SK-N-SH (cell line): ENCODE results near the gene TMTC2. TPM values are rescaled to one million over a fixed set of nuclear protein-coding genes. Genes with fewer than 3 reads are reported as not detected.

Experiments used
- CTCF ChIA-PET: fragments of 300-600, 350-600 bp; formaldehyde crosslinking; extraction: SDS; loops from one replicate; lab custom pipeline; 2021; lab: Yijun Ruan, JAX
- POLR2A ChIA-PET: fragments of 350-600 bp; sonication (Branson Sonifier 250); formaldehyde crosslinking; extraction: SDS; loops from one replicate; lab custom pipeline; 2020; ENCODE audit warnings: antibody characterized with exemption, inconsistent platforms; lab: Yijun Ruan, JAX
- DNase-seq: peaks from one replicate; pipeline ENCODE4 v3.0.0; 2012
- H2AFZ ChIP-seq: fragments of 200-600 bp; sonication (generic); 2 replicates; pipeline ENCODE4 v1.8.1; 2016; ENCODE audit warnings: antibody characterized with exemption, mild to moderate bottlenecking, low read depth
- H3F3A ChIP-seq: fragments of 200-600 bp; sonication (generic); replicated peaks from 2 replicates; pipeline ENCODE3; 2016; ENCODE audit warnings: antibody characterized with exemption, mild to moderate bottlenecking; ENCODE audit not compliant: insufficient read depth
- H3K27ac ChIP-seq, 2 experiments: fragments of 200-500 bp in 1 of 2; fragments of 200-600 bp in 1 of 2; sonication (Bioruptor generic) in 1 of 2; sonication (generic), shearing (Covaris generic) in 1 of 2; 2 replicates each; pipeline versions ENCODE4 v1.5.1 to v1.6.1; 2014 to 2016; ENCODE audit warnings: low read depth in 2 of 2, inconsistent platforms in 1 of 2, low read length in 1 of 2, mild to moderate bottlenecking in 1 of 2, mixed read lengths in 1 of 2
- H3K27me3 ChIP-seq: fragments of 200-600 bp; sonication (generic), shearing (Covaris generic); 2 replicates; pipeline ENCODE4 v1.6.1; 2016; ENCODE audit warnings: mixed run types; ENCODE audit not compliant: insufficient read depth
- H3K36me3 ChIP-seq, 2 experiments: fragments of 200-500 bp in 1 of 2; fragments of 200-600 bp in 1 of 2; sonication (Bioruptor generic) in 1 of 2; sonication (generic) in 1 of 2; replicated peaks in 1 of 2; 2 replicates each; pipeline versions ENCODE3 to v1.5.1; 2014 to 2016; ENCODE audit warnings: low read length in 1 of 2, mild to moderate bottlenecking in 1 of 2; ENCODE audit not compliant: insufficient read depth in 2 of 2, control insufficient read depth in 1 of 2
- H3K4me1 ChIP-seq, 2 experiments: fragments of 200-500 bp in 1 of 2; fragments of 200-600 bp in 1 of 2; sonication (Bioruptor generic) in 1 of 2; sonication (generic), shearing (Covaris generic) in 1 of 2; 2 replicates each; pipeline versions ENCODE4 v1.5.1 to v1.6.1; 2014 to 2016; ENCODE audit warnings: low read depth in 1 of 2, low read length in 1 of 2, mixed run types in 1 of 2; ENCODE audit not compliant: insufficient read depth in 2 of 2, control insufficient read depth in 1 of 2
- H3K4me2 ChIP-seq: fragments of 200-600 bp; sonication (generic), shearing (Covaris generic); 2 replicates; pipeline ENCODE4 v1.6.1; 2017; ENCODE audit warnings: mixed run types
- H3K4me3 ChIP-seq, 2 experiments: fragments of 200-500 bp in 1 of 2; fragments of 200-600 bp in 1 of 2; sonication (Bioruptor generic) in 1 of 2; sonication (generic), shearing (Covaris generic) in 1 of 2; 2 replicates each; pipeline versions ENCODE4 v1.5.1 to v1.8.1; 2014 to 2016; ENCODE audit warnings: low read depth in 2 of 2, inconsistent platforms in 1 of 2, low read length in 1 of 2, mild to moderate bottlenecking in 1 of 2, mixed read lengths in 1 of 2, moderate library complexity in 1 of 2
- H3K79me2 ChIP-seq: fragments of 200-600 bp; sonication (generic); 2 replicates; pipeline ENCODE4 v1.8.1; 2017; ENCODE audit warnings: mild to moderate bottlenecking; ENCODE audit not compliant: insufficient read depth
- H3K9ac ChIP-seq: fragments of 200-600 bp; sonication (generic); 2 replicates; pipeline ENCODE4 v1.6.1; 2017; ENCODE audit warnings: mixed run types
- H3K9me2 ChIP-seq: fragments of 200-600 bp; sonication (generic); 2 replicates; pipeline ENCODE4 v1.6.1; 2017; ENCODE audit warnings: mixed run types
- H3K9me3 ChIP-seq: fragments of 200-600 bp; sonication (generic); 2 replicates; pipeline ENCODE4 v1.6.1; 2017; ENCODE audit warnings: mixed run types, mild to moderate bottlenecking, moderate library complexity
- H4K20me1 ChIP-seq: fragments of 200-600 bp; sonication (generic); 2 replicates; pipeline ENCODE4 v1.6.1; 2017; ENCODE audit warnings: mild to moderate bottlenecking, mixed run types; ENCODE audit not compliant: insufficient read depth
- CTCF ChIP-seq: fragments of 200-600 bp; sonication (generic); IDR thresholded peaks from 2 replicates; pipeline ENCODE4 v1.6.1; 2017; ENCODE audit warnings: antibody characterized with exemption, mild to moderate bottlenecking, moderate library complexity
- EP300 ChIP-seq, 2 experiments: IDR thresholded peaks; 2 replicates each; pipeline versions ENCODE4 v1.4.0 to v1.6.1; 2012; ENCODE audit warnings: borderline replicate concordance in 1 of 2, low read depth in 1 of 2, low read length in 1 of 2
- FOSL2 ChIP-seq: IDR thresholded peaks from 2 replicates; pipeline ENCODE4 v1.4.0; 2012; ENCODE audit warnings: low read depth, mild to moderate bottlenecking, moderate library complexity, borderline replicate concordance
- FOXJ3 ChIP-seq: sonication (generic); formaldehyde crosslinking; IDR thresholded peaks from 2 replicates; pipeline ENCODE4 v1.5.1; 2020; ENCODE audit warnings: mild to moderate bottlenecking, missing genetic modification reagents
- GABPA ChIP-seq: IDR thresholded peaks from 2 replicates; pipeline ENCODE4 v1.4.0; 2012; ENCODE audit warnings: low read depth, mild to moderate bottlenecking
- JUND ChIP-seq: IDR thresholded peaks from 2 replicates; pipeline ENCODE4 v1.4.0; 2012
- MAX ChIP-seq: IDR thresholded peaks from 2 replicates; pipeline ENCODE4 v1.4.0; 2012; ENCODE audit warnings: low read depth
- NRF1 ChIP-seq: IDR thresholded peaks from 2 replicates; pipeline ENCODE4 v1.6.1; 2012; ENCODE audit warnings: low read depth, mild to moderate bottlenecking, low read length
- POLR2AphosphoS5 ChIP-seq: IDR thresholded peaks from 2 replicates; pipeline ENCODE4 v1.6.1; 2012; ENCODE audit warnings: low read depth, low read length
- RAD21 ChIP-seq: IDR thresholded peaks from 2 replicates; pipeline ENCODE4 v1.6.1; 2012; ENCODE audit warnings: mild to moderate bottlenecking, low read length
- SMC3 ChIP-seq: IDR thresholded peaks from 2 replicates; pipeline ENCODE4 v1.6.1; 2012; ENCODE audit warnings: low read depth, low read length, improper control_type of control experiment
- TEAD4 ChIP-seq: IDR thresholded peaks from 2 replicates; pipeline ENCODE4 v1.4.0; 2012; ENCODE audit warnings: mild to moderate bottlenecking, borderline replicate concordance; ENCODE audit not compliant: insufficient read depth
- USF1 ChIP-seq: IDR thresholded peaks from 2 replicates; pipeline ENCODE4 v1.4.0; 2012; ENCODE audit warnings: low read depth, borderline replicate concordance
- WGBS: methylation state at CpG from one replicate; pipeline ENCODE4 v1.1.6; 2017; ENCODE audit warnings: low lambda C conversion rate; 5-methylcytosine and 5-hydroxymethylcytosine counted together
- polyA plus RNA-seq, 3 experiments: library from polyadenylated mRNA; depleted of rRNA; stranded (reverse); fragments of >200 nt; gene quantifications; 2 replicates each; pipeline ENCODE4 v1.2.3, GENCODE V29; 2012
- TF ChIP-seq, protein P1 (sequence below): IDR thresholded peaks from 2 replicates; pipeline ENCODE4 v1.4.0; 2012; ENCODE audit warnings: low read depth, borderline replicate concordance

TMTC2 gene
- polyA plus RNA-seq, 1 of the 3 experiments (the other 2 are of a cell fraction) = 4.1 TPM

GRCh38 chr12:82757656-82758055 is 71.0 kb downstream of the TMTC2 start:
- 87% methylated on average over 1 of the region's 1 CpG for WGBS
- CTCF ChIA-PET = interaction anchor here (0.6 to 3.5 kb wide), 7 partner anchors 12 to 384 kb away, joined by 3 to 31 read pairs (median 4); partner anchors contain the start of gene TMTC2

More at GRCh38 chr12:82757656-82758055, 71.0 kb downstream of the TMTC2 start:
- Histone ChIP-seq H3K27ac (no peak overlapping the region), H3K79me2 (no peaks in the 10 kb centered on the region), H3K27me3 (no peaks in the 10 kb centered on the region), H3F3A (no peaks in the 10 kb centered on the region), H2AFZ (no peak overlapping the region), H3K4me1 (peaks cover 0 to 11% of the 10 kb centered on the region in 2 experiments; a peak in 3 of 4 replicates), H3K4me3 (no peak overlapping the region), H3K9me3 (no peaks in the 10 kb centered on the region), H3K9ac (no peak overlapping the region), H4K20me1 (no peaks in the 10 kb centered on the region), H3K9me2 (no peaks in the 10 kb centered on the region), H3K36me3 (no peaks in the 10 kb centered on the region), H3K4me2 (no peak overlapping the region)
- POLR2A ChIA-PET = no interaction called here
- no peak for TF ChIP-seq GABPA
- TF ChIP-seq NRF1 = no peak
- TF ChIP-seq, protein P1, sequence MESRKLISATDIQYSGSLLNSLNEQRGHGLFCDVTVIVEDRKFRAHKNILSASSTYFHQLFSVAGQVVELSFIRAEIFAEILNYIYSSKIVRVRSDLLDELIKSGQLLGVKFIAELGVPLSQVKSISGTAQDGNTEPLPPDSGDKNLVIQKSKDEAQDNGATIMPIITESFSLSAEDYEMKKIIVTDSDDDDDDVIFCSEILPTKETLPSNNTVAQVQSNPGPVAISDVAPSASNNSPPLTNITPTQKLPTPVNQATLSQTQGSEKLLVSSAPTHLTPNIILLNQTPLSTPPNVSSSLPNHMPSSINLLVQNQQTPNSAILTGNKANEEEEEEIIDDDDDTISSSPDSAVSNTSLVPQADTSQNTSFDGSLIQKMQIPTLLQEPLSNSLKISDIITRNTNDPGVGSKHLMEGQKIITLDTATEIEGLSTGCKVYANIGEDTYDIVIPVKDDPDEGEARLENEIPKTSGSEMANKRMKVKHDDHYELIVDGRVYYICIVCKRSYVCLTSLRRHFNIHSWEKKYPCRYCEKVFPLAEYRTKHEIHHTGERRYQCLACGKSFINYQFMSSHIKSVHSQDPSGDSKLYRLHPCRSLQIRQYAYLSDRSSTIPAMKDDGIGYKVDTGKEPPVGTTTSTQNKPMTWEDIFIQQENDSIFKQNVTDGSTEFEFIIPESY = no peak
- TF ChIP-seq USF1 = no peak
- TF ChIP-seq POLR2AphosphoS5 = no peak
- TF ChIP-seq TEAD4 = no peak
- TF ChIP-seq SMC3 = no peak
- TF ChIP-seq RAD21 = no peak
- TF ChIP-seq FOSL2 = no peak
- TF ChIP-seq FOXJ3 (CRISPR knock-in tag) = no peak
- TF ChIP-seq JUND = no peak
- no peak for TF ChIP-seq CTCF
- no peak for TF ChIP-seq EP300 (IDR thresholded peaks at IDR 0.05; ENCODE audit: borderline replicate concordance in 1 of 2, low read depth in 1 of 2, low read length in 1 of 2)
- TF ChIP-seq MAX = no peak
- DNase-seq = no peak
